Endothelial cell of umbilical vein (primary cell): ENCODE data around the gene PCNX1. TPM values are rescaled to one million over a fixed set of nuclear protein-coding genes. Genes with fewer than 3 reads are reported as not detected.

Experiments
- BruUV-seq: library from RNA; stranded (reverse); fragments of 400-500 nt; replicated peaks from 2 replicates; lab custom pipeline; 2021; lab: Mats Ljungman, UMichigan
- CTCF ChIA-PET: fragments of 300-600, 350-600 bp; sonication (Branson Sonifier 250); formaldehyde crosslinking; loops from one replicate; lab custom pipeline; 2021; ENCODE audit warnings: antibody characterized with exemption, inconsistent platforms; lab: Charles Lee
- POLR2A ChIA-PET: fragments of 300-600, 350-600 bp; sonication (Branson Sonifier 250); formaldehyde crosslinking; loops from one replicate; lab custom pipeline; 2021; ENCODE audit warnings: antibody characterized with exemption, inconsistent platforms; lab: Charles Lee
- DNase-seq: peaks from one replicate; pipeline ENCODE4 v3.0.0-alpha.2; 2011; ENCODE audit warnings: low read depth, low spot score
- FAIRE-seq: peaks from 2 replicates; lab custom pipeline; 2011; peaks lifted over from hg19 to GRCh38; lab: Jason Lieb, UNC
- H2AFZ ChIP-seq: 2 replicates; pipeline ENCODE4 v1.6.0; 2012; ENCODE audit warnings: low read depth, low read length, control low read depth, inconsistent platforms
- H3K27ac ChIP-seq: 2 replicates; pipeline ENCODE4 v1.5.1; 2011; ENCODE audit warnings: low read depth, mild to moderate bottlenecking, control low read depth, low read length, moderate library complexity; ENCODE audit not compliant: insufficient read depth
- H3K27me3 ChIP-seq, 2 experiments: 2 replicates each; pipeline versions ENCODE4 v1.6.0 to v1.6.1; 2011; ENCODE audit warnings: low read length in 2 of 2, mixed read lengths in 1 of 2; ENCODE audit not compliant: control insufficient read depth in 2 of 2, insufficient read depth in 2 of 2
- H3K36me3 ChIP-seq, 2 experiments: 2 replicates in 1 of 2; 3 replicates in 1 of 2; pipeline ENCODE4 v1.5.1; 2011; ENCODE audit warnings: low read length in 2 of 2, mild to moderate bottlenecking in 1 of 2, moderate library complexity in 1 of 2; ENCODE audit not compliant: control insufficient read depth in 2 of 2, insufficient read depth in 2 of 2; ENCODE audit errors: extremely low read depth in 1 of 2
- H3K4me1 ChIP-seq: 3 replicates; pipeline ENCODE4 v1.5.1; 2011; ENCODE audit warnings: mild to moderate bottlenecking, low read length; ENCODE audit not compliant: control insufficient read depth, insufficient read depth; ENCODE audit errors: extremely low read depth
- H3K4me2 ChIP-seq: 2 replicates; pipeline ENCODE4 v1.6.1; 2011; ENCODE audit warnings: low read length, control low read depth, mixed read lengths; ENCODE audit not compliant: insufficient read depth
- H3K4me3 ChIP-seq, 3 experiments: fragments of 200-600 bp in 1 of 3; sonication (generic), shearing (Covaris generic) in 1 of 3; replicated peaks in 1 of 3; 2 replicates each; pipeline ENCODE4 v1.5.1; 2011 to 2016; ENCODE audit warnings: control low read depth in 3 of 3, low read length in 3 of 3, mild to moderate bottlenecking in 2 of 3, inconsistent platforms in 1 of 3, low read depth in 1 of 3, moderate library complexity in 1 of 3; ENCODE audit not compliant: insufficient read depth in 1 of 3
- H3K79me2 ChIP-seq: 2 replicates; pipeline ENCODE4 v1.6.0; 2012; ENCODE audit warnings: low read length, inconsistent platforms; ENCODE audit not compliant: control insufficient read depth, insufficient read depth
- H3K9ac ChIP-seq: replicated peaks from 2 replicates; pipeline ENCODE3; 2011; ENCODE audit warnings: low read length, control low read depth; ENCODE audit not compliant: insufficient read depth; ENCODE audit errors: extremely low read depth
- H3K9me1 ChIP-seq: replicated peaks from 3 replicates; pipeline ENCODE4 v1.6.0; 2011; ENCODE audit warnings: mild to moderate bottlenecking, low read length; ENCODE audit not compliant: control insufficient read depth, insufficient read depth; ENCODE audit errors: extremely low read depth
- H3K9me3 ChIP-seq: replicated peaks from 2 replicates; pipeline ENCODE4 v1.5.1; 2012; ENCODE audit warnings: low read length, inconsistent platforms; ENCODE audit not compliant: control insufficient read depth, insufficient read depth
- H4K20me1 ChIP-seq: replicated peaks from 2 replicates; pipeline ENCODE3; 2011; ENCODE audit warnings: mild to moderate bottlenecking, low read length; ENCODE audit not compliant: control insufficient read depth, insufficient read depth; ENCODE audit errors: extremely low read depth
- CTCF ChIP-seq, 2 donors: IDR thresholded peaks; 1 replicate in 1 of 2; 2 replicates in 1 of 2; pipeline ENCODE4 v1.5.1; 2011; ENCODE audit warnings: low read length in 2 of 2, mild to moderate bottlenecking in 2 of 2, moderate library complexity in 2 of 2, control low read depth in 1 of 2, inconsistent platforms in 1 of 2, low read depth in 1 of 2; ENCODE audit not compliant: insufficient read depth in 1 of 2; ENCODE audit errors: extremely low read depth in 1 of 2
- EZH2 ChIP-seq: IDR thresholded peaks from 2 replicates; pipeline ENCODE4 v1.6.1; 2012; ENCODE audit warnings: borderline replicate concordance, low read depth, mild to moderate bottlenecking, moderate library complexity, low read length, inconsistent platforms; ENCODE audit not compliant: severe bottlenecking
- FOS ChIP-seq: IDR thresholded peaks from 2 replicates; pipeline ENCODE4 v1.6.1; 2011; ENCODE audit warnings: mild to moderate bottlenecking, low read length, moderate library complexity, borderline replicate concordance; ENCODE audit not compliant: insufficient read depth
- GATA2 ChIP-seq: IDR thresholded peaks from 2 replicates; pipeline ENCODE4 v1.7.0; 2011; ENCODE audit warnings: low read depth, mild to moderate bottlenecking, moderate library complexity, mixed read lengths, low read length; ENCODE audit not compliant: insufficient read length, insufficient read depth
- JUN ChIP-seq: IDR thresholded peaks from 2 replicates; pipeline ENCODE4 v1.6.1; 2011; ENCODE audit warnings: borderline replicate concordance, low read depth; ENCODE audit not compliant: insufficient read length, insufficient read depth
- MAX ChIP-seq: IDR thresholded peaks from 2 replicates; pipeline ENCODE4 v1.6.1; 2011; ENCODE audit not compliant: insufficient read depth, insufficient read length
- MYC ChIP-seq: IDR thresholded peaks from one replicate; pipeline ENCODE4 v1.6.1; 2011; ENCODE audit warnings: mild to moderate bottlenecking, low read depth, low read length
- POLR2A ChIP-seq: IDR thresholded peaks from 2 replicates; pipeline ENCODE4 v1.6.1; 2012; ENCODE audit warnings: low read depth, mild to moderate bottlenecking, control low read depth, low read length
- POLR2AphosphoS5 ChIP-seq: IDR thresholded peaks from 2 replicates; pipeline ENCODE4 v1.6.1; 2012; ENCODE audit warnings: low read depth, mild to moderate bottlenecking, control low read depth, low read length, moderate library complexity; ENCODE audit not compliant: insufficient read depth
- dilution Hi-C: fragments of 300-500 bp; cut with MboI; formaldehyde crosslinking; loops from one replicate; pipeline ENCODE4 v1.15.0; 2019; ENCODE audit warnings: low sequenced_read_pairs; ENCODE audit not compliant: extremely low pct_ligation_motif_present
- intact Hi-C: fragments of 100-400 bp; cut with micrococcal nuclease; formaldehyde crosslinking; loops from one replicate; pipeline ENCODE4 v1.10.0; 2022
- polyA plus RNA-seq, 4 experiments: library from polyadenylated mRNA; depleted of rRNA in 3 of 4; stranded (reverse) in 3 of 4; unstranded in 1 of 4; fragments of >200 nt; gene quantifications; 2 replicates each; pipeline versions ENCODE4 v1.2.1 to v1.2.3, GENCODE V29; 2011 to 2012; ENCODE audit warnings: missing spikeins in 1 of 4
- total RNA-seq: library from RNA; stranded (reverse); gene quantifications from 2 replicates; pipeline ENCODE4 v1.2.3, GENCODE V29; 2021

Gene PCNX1
- total and polyA plus RNA-seq, 2 donors (not counting 3 experiments of a cell fraction or from before 2014, with no cell fraction given) = 21.4 to 40.5 TPM

GRCh38 chr14:71113376-71113775 lies 206.1 kb downstream of the PCNX1 start:
- TF ChIP-seq POLR2A = no peak
- no peak for TF ChIP-seq POLR2AphosphoS5
- TF ChIP-seq GATA2 = no peak
- TF ChIP-seq CTCF (IDR thresholded peaks at IDR 0.05; ENCODE audit: extremely low read depth in 1 of 2, insufficient read depth in 1 of 2, low read depth in 1 of 2, low read length in 2 of 2) = no peak
- TF ChIP-seq MYC = no peak
- no peak for TF ChIP-seq JUN
- no peak for TF ChIP-seq MAX
- no peak for TF ChIP-seq FOS
- TF ChIP-seq EZH2 = no peak
- no peaks in the 10 kb centered on the region for H3K27me3 ChIP-seq
- dilution Hi-C loops (no loop called here), intact Hi-C loops (no loop called here)
- H3K9ac ChIP-seq = no peak overlapping the region
- no peaks in the 10 kb centered on the region for H4K20me1 ChIP-seq
- no peak overlapping the region for H2AFZ ChIP-seq
- H3K4me1 ChIP-seq = no peaks in the 10 kb centered on the region
- H3K79me2 ChIP-seq = no peaks in the 10 kb centered on the region
- H3K4me3 ChIP-seq = no peak overlapping the region
- DNase-seq (no peak), FAIRE-seq (no peak)
- H3K36me3 ChIP-seq = peaks cover 0 to 5% of the 10 kb centered on the region in 2 experiments
- no TSS peak for BruUV-seq
- ChIA-PET POLR2A (no interaction called here), CTCF (interaction anchor here (0.9 to 1.2 kb wide), 3 partner anchors 9 to 640 kb away, joined by 3 to 5 read pairs (median 4); no protein-coding TSS in a partner anchor)
- no peak overlapping the region for H3K27ac ChIP-seq
- no peaks in the 10 kb centered on the region for H3K9me1 ChIP-seq
- H3K4me2 ChIP-seq = no peak overlapping the region
- H3K9me3 ChIP-seq = no peaks in the 10 kb centered on the region
